GM19468 (cell line): ENCODE results near the gene CAMK2N2.
A peak's percentile ranks its signal among the peaks of the same experiment; 100 is the strongest.

Source experiments
- ATAC-seq: cut with Tn5 transposase; IDR thresholded peaks from one replicate; pipeline ENCODE4 v1.9.1; 2021; ENCODE audit warnings: mild to moderate bottlenecking, moderate library complexity, moderate number of reproducible peaks; ENCODE audit not compliant: unreplicated experiment; ENCODE audit errors: extremely low read depth

The CAMK2N2 gene

DNA sequence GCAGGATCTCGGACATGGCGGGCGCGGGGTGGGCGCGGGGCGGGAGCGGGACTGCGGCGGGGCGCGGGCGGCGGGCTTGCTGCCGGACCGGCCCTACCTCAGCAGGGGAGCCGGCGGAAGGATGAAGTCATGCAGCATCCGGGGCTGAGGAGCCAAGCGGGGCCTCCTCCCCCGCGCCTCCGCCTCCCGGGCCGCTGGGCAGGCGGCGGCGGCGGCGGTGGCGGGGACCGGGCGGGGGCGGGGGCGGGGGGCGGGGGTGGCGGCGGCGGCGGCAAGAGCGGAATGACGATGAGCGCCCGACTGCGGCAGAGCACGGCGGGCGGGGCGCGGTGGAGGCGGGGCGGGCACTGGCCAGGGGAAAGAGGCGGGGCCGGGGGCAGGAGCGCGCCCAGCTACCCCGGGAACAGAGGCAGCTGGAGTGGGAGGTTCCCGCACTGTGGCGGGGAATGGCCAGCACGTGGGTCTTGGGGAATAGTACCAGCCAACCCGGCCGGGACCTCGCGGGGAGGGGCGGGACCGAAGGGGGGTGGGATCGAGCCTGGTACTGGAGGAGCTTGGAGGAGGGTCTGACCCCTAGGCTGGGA lies at the start of gene CAMK2N2:
CAMK2N2 (minus strand) TSS at position 284 of the 584 bp plus-strand sequence; CDS start at position 16, 268 bp downstream.
- no peak for ATAC-seq

DNA sequence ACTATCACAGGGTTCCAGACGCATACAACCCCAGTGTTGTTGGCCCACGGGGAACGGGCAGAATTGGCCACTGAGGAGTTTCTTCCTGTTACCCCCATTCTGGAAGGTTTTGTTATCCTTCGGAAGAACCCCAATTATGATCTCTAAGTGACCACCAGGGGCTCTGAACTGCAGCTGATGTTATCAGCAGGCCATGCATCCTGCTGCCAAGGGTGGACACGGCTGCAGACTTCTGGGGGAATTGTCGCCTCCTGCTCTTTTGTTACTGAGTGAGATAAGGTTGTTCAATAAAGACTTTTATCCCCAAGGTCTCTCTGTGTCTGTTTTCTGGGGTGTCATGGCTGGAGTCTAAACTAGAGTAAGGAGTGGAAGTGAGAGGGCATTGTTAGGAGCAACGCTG lies 47.4 kb upstream of the CAMK2N2 start:
- ATAC-seq: no peak

DNA sequence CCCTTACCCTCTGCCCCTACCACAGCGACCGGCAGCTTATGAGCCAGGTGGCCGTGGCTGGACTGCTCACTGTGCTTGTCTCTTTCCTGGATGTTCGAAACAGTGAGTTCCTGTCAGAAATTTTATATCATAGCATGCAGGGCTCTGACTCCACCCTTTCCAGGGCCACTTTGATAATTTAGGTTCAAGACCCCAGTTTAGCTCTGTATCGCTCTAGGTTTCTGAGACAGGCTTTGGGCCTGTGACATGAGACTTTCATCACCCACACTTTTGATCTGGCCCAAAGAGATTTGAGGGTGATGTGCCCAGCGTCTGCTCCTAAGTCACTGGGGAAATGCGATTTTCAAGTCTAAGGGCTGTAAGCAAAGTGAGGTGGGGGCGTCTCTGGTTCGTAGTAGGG lies 46.6 kb upstream of the CAMK2N2 start:
- no peak for ATAC-seq

DNA sequence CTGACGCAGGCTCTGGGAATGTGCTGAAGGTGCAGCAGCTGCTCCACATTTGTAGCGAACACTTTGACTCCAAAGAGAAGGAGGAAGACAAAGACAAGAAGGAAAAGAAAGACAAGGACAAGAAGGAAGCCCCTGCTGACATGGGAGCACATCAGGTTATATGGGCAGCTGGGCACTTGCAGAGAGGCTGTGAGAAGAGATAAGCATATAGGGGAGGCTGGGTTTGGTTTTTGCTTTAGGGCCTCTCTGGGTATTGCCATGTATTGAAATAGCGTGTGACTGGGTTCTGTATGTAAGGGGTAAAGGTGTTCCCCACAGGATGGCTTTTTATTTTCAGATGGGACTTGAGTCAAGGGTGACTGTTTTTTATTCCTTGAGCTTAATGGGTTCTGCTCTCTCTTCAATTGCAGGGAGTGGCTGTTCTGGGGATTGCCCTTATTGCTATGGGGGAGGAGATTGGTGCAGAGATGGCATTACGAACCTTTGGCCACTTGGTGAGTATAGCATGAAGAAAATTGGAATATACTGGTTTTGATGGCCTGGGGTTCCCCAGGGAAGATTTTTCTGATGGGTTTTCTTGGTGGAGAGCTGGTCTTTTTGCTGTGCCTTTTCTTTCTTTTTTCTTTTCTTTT lies 45.1 kb upstream of the CAMK2N2 start:
- no peak for ATAC-seq

DNA sequence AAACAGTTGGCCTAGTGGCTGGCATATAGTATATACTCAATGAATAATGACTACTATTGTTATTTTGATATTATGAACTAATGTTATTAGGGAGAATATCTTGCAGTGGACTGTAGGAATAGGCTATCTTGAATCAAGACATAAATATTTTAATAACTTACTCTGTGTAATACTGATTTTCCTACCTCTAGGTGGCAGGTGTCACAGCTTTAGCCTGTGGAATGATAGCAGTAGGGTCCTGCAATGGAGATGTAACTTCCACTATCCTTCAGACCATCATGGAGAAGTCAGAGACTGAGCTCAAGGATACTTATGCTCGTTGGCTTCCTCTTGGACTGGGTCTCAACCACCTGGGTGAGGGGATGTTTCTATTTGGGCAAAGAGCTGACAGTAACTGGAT lies 44.2 kb upstream of the CAMK2N2 start:
- ATAC-seq: no peak

DNA sequence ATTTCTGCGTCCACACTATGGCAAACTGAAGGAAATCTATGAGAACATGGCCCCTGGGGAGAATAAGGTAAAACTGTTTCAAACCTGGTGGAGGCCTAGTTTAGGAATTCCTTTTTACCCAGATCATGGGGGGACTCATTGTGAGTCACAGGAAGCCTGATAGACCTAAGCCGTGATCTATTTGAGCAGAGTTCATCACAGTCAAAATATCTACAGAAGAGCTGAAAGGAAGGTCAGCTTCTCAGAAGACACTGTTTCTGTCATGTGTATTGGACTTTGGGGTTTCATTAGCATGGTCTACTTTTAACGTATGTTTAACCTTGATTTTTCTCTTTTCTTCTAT lies 39.0 kb upstream of the CAMK2N2 start:
- no peak for ATAC-seq

DNA sequence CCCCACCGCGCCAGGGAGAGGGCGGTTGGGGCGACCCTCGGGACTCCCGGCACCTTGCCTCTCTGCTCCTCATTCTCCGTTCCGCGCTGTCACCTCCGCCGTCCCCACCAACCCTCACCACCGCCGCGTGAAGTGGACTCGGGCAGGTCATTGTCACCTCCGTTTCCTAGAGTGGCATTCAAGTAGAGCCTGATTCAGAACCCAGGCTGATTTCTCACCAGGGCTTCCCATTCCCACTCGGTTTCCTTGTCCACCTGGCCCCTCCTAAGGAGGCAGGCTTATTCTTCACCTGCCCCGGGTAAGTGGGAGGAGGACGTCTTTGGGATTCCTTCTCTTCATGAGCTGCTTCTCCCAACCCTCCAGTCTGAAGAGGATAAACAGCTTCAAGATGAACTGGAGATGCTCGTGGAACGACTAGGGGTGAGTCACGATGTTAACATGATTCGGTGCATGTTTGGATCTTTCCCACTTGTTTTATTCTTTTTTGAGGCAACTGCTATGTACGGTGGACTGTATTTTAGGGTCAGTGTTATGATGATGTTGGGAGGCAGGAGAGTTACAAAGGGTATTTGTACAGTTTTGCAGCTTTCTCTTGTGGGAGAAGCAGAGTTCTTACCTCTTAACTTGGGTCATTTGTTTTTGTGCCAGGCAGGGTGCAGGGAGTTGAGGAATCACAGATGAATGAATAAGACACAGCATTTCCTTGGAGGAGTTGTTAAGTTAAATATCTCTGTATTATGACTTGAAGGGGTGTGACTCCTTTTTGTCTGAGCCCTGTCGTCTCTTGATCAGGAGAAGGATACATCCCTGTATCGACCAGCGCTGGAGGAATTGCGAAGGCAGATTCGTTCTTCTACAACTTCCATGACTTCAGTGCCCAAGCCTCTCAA lies 38.4 kb upstream of the CAMK2N2 start:
- no peak for ATAC-seq

- peak; percentile 83 for ATAC-seq
Measured at GRCh38 chr3:184298759-184299487, 37.6 kb upstream of the CAMK2N2 start, which contains the start of gene PSMD2. TSS of gene PSMD2 (plus strand) at chr3:184299241. CDS start at chr3:184299267, 26 bp downstream.

DNA sequence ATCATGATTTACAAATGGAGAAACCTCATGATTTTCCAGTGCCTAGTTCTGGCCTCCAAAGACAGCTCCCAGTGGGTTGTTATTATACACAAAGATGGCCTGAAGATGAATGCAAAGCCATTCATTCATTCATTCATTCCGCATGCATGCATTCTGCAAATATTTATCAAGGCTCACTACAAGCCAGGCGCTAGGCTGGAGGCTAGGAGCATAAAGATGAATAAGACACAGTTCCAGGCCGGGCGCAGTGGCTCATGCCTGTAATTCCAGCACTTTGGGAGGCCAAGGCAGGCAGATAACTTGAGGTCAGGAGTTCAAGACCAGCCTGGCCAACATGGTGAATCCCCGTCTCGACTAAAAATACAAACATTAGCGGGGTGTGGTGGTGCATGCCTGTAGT lies 35.3 kb upstream of the CAMK2N2 start:
- ATAC-seq: no peak

GRCh38 chr3:184295771-184296170 lies 34.4 kb upstream of the CAMK2N2 start:
- ATAC-seq: no peak

DNA sequence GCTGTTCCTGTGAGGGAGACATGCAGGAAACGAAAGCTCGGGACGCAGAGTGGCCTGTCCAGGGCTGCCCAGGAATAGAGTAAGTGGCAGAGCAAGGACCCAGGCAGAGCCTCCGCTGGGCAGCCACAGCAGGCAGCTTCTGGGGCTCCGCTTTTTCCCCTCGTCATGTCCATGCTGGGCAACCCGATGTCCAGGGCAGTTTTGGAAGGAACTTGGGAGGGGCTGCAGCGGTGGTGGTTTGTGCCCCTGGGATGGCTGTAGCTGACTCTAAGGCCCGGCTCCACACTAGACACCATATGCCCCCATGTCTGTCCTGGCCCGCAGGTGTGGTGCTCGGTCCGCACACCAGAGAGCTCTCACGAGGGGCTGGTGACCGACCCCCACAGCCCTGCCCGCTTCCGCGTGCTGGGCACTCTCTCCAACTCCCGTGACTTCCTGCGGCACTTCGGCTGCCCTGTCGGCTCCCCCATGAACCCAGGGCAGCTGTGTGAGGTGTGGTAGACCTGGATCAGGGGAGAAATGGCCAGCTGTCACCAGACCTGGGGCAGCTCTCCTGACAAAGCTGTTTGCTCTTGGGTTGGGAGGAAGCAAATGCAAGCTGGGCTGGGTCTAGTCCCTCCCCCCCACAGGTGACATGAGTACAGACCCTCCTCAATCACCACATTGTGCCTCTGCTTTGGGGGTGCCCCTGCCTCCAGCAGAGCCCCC lies 30.5 kb upstream of the CAMK2N2 start:
- no peak for ATAC-seq

DNA sequence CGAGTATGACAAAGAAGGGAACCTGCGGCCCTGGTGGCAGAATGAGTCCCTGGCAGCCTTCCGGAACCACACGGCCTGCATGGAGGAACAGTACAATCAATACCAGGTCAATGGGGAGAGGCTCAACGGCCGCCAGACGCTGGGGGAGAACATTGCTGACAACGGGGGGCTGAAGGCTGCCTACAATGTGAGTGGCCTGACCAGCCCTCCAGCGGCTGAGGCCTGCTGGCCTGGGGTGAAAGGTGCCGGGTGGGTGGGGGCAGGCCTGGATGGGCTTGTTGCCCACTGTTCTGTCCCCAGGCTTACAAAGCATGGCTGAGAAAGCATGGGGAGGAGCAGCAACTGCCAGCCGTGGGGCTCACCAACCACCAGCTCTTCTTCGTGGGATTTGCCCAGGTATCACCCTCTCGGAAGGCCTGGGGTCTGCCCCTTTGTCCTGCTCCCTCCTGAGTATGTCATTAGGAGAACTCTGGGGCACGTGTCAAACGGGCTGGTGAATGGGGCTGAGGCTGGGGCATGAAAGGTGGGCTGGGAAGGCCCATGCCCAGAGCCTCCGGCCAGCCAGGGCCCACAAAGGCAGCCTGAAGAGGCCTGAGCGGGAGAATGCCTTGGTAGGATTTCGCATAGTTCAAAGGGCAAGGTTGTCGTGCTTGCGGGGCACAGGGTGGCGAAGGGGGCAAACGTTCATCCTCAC lies 29.8 kb upstream of the CAMK2N2 start:
- no peak for ATAC-seq

DNA sequence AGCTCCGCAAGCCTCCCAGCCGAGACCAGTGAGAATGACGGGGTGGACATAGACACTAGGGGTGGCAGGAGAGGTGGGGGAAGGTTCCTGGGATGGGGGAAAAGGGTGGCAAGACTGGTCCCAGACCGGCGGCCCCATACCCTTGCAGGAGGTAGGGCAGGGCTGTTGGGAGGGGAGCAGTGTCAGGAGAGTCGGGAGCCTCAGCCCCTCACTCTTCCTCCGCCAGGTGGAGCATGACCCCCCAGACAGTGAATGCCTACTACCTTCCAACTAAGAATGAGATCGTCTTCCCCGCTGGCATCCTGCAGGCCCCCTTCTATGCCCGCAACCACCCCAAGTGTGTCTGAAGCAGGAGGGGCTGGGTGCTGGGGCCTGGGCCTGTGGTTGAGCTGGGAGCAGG lies 29.0 kb upstream of the CAMK2N2 start:
- ATAC-seq: no peak

- ATAC-seq: no peak
Measured at GRCh38 chr3:184289426-184289938, 28.1 kb upstream of the CAMK2N2 start.

- ATAC-seq: no peak
Measured at GRCh38 chr3:184284696-184285095, 23.3 kb upstream of the CAMK2N2 start.

GRCh38 chr3:184283681-184284080 lies 22.3 kb upstream of the CAMK2N2 start:
- ATAC-seq: no peak

- ATAC-seq: no peak
Measured at GRCh38 chr3:184282941-184283340, 21.6 kb upstream of the CAMK2N2 start.

- ATAC-seq: no peak
Measured at GRCh38 chr3:184277366-184277765, 16.0 kb upstream of the CAMK2N2 start.
